B cell (primary cell): ENCODE measurements around the gene STK4. TPM values are rescaled to one million over a fixed set of nuclear protein-coding genes. Genes with fewer than 3 reads are reported as not detected.
"Not testable (repeated sequence)": the region's sequence is repeated elsewhere in the genome, so short reads cannot be mapped to it uniquely, and the experiment has no call there.

Experiments used
- ATAC-seq: fragments of 200-7000 bp; cut with Tn5 transposase; one replicate; pipeline ENCODE4 v1.10.0; 2021; ENCODE audit warnings: low read depth, mild to moderate bottlenecking, moderate number of reproducible peaks, moderate library complexity
- CTCF ChIA-PET: fragments of 350-600 bp; sonication (Branson Sonifier 250); formaldehyde crosslinking; loops from one replicate; lab custom pipeline; 2021; ENCODE audit warnings: antibody characterized with exemption, inconsistent platforms; lab: Charles Lee
- POLR2A ChIA-PET: fragments of 350-600 bp; sonication (Branson Sonifier 250); formaldehyde crosslinking; loops from one replicate; lab custom pipeline; 2021; ENCODE audit warnings: antibody characterized with exemption; lab: Charles Lee
- DNase-seq: peaks from one replicate; pipeline ENCODE4 v3.0.0; 2013
- H2AFZ ChIP-seq: 2 replicates; pipeline ENCODE4 v1.6.1; 2012; ENCODE audit warnings: mild to moderate bottlenecking, low read depth, low read length; ENCODE audit not compliant: insufficient read depth, poor library complexity, severe bottlenecking
- H3K27ac ChIP-seq, 2 donors: 1 replicate in 1 of 2; 2 replicates in 1 of 2; pipeline ENCODE4 v1.5.1; 2012 to 2013; ENCODE audit warnings: low read length in 2 of 2, mild to moderate bottlenecking in 2 of 2, moderate library complexity in 1 of 2
- H3K27me3 ChIP-seq, 4 experiments: fragments of 200-600 bp in 1 of 4; sonication (generic) in 1 of 4; replicated peaks in 1 of 4; 1 replicate in 2 of 4; 2 replicates in 2 of 4; pipeline versions ENCODE4 v1.6.1 to v1.7.0; 2013 to 2016; ENCODE audit warnings: low read length in 3 of 4, mild to moderate bottlenecking in 2 of 4, mixed read lengths in 1 of 4, moderate library complexity in 1 of 4; ENCODE audit not compliant: insufficient read depth in 4 of 4, control insufficient read depth in 3 of 4; ENCODE audit errors: control extremely low read depth in 1 of 4
- H3K36me3 ChIP-seq, 2 experiments: replicated peaks in 1 of 2; 1 replicate in 1 of 2; 2 replicates in 1 of 2; pipeline versions ENCODE4 v1.6.1 to v1.7.1; 2013; ENCODE audit warnings: low read length in 1 of 2; ENCODE audit not compliant: insufficient read depth in 2 of 2, control insufficient read depth in 1 of 2; ENCODE audit errors: control extremely low read depth in 1 of 2, extremely low read depth in 1 of 2
- H3K4me1 ChIP-seq, 2 donors: fragments of 200-600 bp in 1 of 2; sonication (generic) in 1 of 2; 1 replicate in 1 of 2; 2 replicates in 1 of 2; pipeline versions ENCODE4 v1.5.1 to v1.6.1; 2013 to 2017; ENCODE audit warnings: low read length in 2 of 2; ENCODE audit not compliant: control insufficient read depth in 2 of 2, insufficient read depth in 2 of 2
- H3K4me2 ChIP-seq: replicated peaks from 2 replicates; pipeline ENCODE3; 2012; ENCODE audit warnings: mild to moderate bottlenecking, low read depth, low read length; ENCODE audit not compliant: poor library complexity, severe bottlenecking
- H3K4me3 ChIP-seq, 5 experiments: fragments of 200-600 bp in 1 of 5; sonication (generic) in 1 of 5; 1 replicate in 3 of 5; 2 replicates in 2 of 5; pipeline versions ENCODE4 v1.5.1 to v1.7.0; 2011 to 2016; ENCODE audit warnings: low read length in 4 of 5, mild to moderate bottlenecking in 4 of 5, low read depth in 2 of 5, control low read depth in 1 of 5, moderate library complexity in 1 of 5; ENCODE audit not compliant: insufficient read depth in 1 of 5; ENCODE audit errors: control extremely low read depth in 1 of 5, extremely low read depth in 1 of 5
- H3K79me2 ChIP-seq: fragments of 200-600 bp; sonication (generic); one replicate; pipeline ENCODE4 v1.6.0; 2016; ENCODE audit warnings: low read length; ENCODE audit not compliant: control insufficient read depth, insufficient read depth
- H3K9ac ChIP-seq: fragments of 200-600 bp; sonication (generic); 2 replicates; pipeline ENCODE4 v1.6.1; 2017; ENCODE audit warnings: mild to moderate bottlenecking, low read length, moderate library complexity
- H3K9me3 ChIP-seq, 3 donors: one replicate each; pipeline versions ENCODE4 v1.6.1 to v1.7.1; 2013; ENCODE audit warnings: low read length in 2 of 3; ENCODE audit not compliant: control insufficient read depth in 2 of 3, insufficient read depth in 1 of 3; ENCODE audit errors: control extremely low read depth in 1 of 3
- H4K20me1 ChIP-seq: 2 replicates; pipeline ENCODE4 v1.6.0; 2012; ENCODE audit warnings: mild to moderate bottlenecking, low read length; ENCODE audit not compliant: insufficient read depth, control insufficient read depth, poor library complexity, severe bottlenecking
- H3K27ac Mint-ChIP-seq: one replicate; pipeline ENCODE4 v1.8.0; 2021; ENCODE audit warnings: mixed read lengths
- H3K27me3 Mint-ChIP-seq: one replicate; pipeline ENCODE4 v1.8.0; 2021; ENCODE audit warnings: mixed read lengths
- H3K4me1 Mint-ChIP-seq: one replicate; pipeline ENCODE4 v1.8.0; 2021; ENCODE audit warnings: mixed read lengths
- H3K4me3 Mint-ChIP-seq: one replicate; pipeline ENCODE4 v1.8.0; 2021; ENCODE audit warnings: mixed read lengths
- H3K9me3 Mint-ChIP-seq: one replicate; pipeline ENCODE4 v1.8.0; 2022; ENCODE audit warnings: mixed read lengths; ENCODE audit not compliant: insufficient read depth
- EZH2 ChIP-seq: IDR thresholded peaks from 2 replicates; pipeline ENCODE4 v1.6.1; 2012; ENCODE audit warnings: borderline replicate concordance, low read depth, mild to moderate bottlenecking, moderate library complexity, low read length; ENCODE audit not compliant: insufficient read depth, poor library complexity, severe bottlenecking
- WGBS: methylation state at CpG from one replicate; pipeline ENCODE4 v1.1.5; 2013; ENCODE audit warnings: missing lambda C conversion rate; ENCODE audit not compliant: insufficient coverage; 5-methylcytosine and 5-hydroxymethylcytosine counted together
- intact Hi-C: fragments of 100-400 bp; cut with micrococcal nuclease; formaldehyde crosslinking; loops from one replicate; pipeline ENCODE4 v1.10.0; 2022
- polyA plus RNA-seq: library from polyadenylated mRNA; depleted of rRNA; stranded (reverse); fragments of >200 nt; gene quantifications from 2 replicates; pipeline ENCODE4 v1.2.3, GENCODE V29; 2012
- total RNA-seq, 2 donors: library from RNA; stranded (reverse); fragments of 120-200 nt in 1 of 2; gene quantifications; 1 replicate in 1 of 2; 2 replicates in 1 of 2; pipeline versions ENCODE4 v1.2.3 to v1.2.4, GENCODE V29; 2013 to 2022
- TF ChIP-seq, protein P1 (sequence below): fragments of 200-600 bp; IDR thresholded peaks from one replicate; pipeline ENCODE4 v1.8.0; 2022; ENCODE audit warnings: antibody characterized with exemption, mild to moderate bottlenecking

The STK4 gene
- total and polyA plus RNA-seq, 2 donors (not counting 1 experiment from before 2014, with no cell fraction given): 38.9 to 324 TPM

GRCh38 chr20:45011108-45011526 lies 44.8 kb downstream of the STK4 start:
- Histone ChIP-seq H3K9ac (no peak overlapping the region), H4K20me1 (peaks cover 66% of the 10 kb centered on the region), H3K79me2 (peaks cover 94% of the 10 kb centered on the region), H3K36me3 (peaks cover 20 to 83% of the 10 kb centered on the region in 2 experiments), H3K4me3 (no peak overlapping the region), H3K27me3 (no peaks in the 10 kb centered on the region), H3K27ac (peak overlapping the region in 1 of 2 donors; percentile 59), H2AFZ (no peak overlapping the region), H3K4me2 (no peak overlapping the region), H3K4me1 (no peaks in the 10 kb centered on the region), H3K9me3 (no peaks in the 10 kb centered on the region)
- H3K27ac Mint-ChIP-seq: no peak overlapping the region
- peaks cover 25% of the 10 kb centered on the region for H3K4me1 Mint-ChIP-seq
- POLR2A ChIA-PET: interaction anchor here (0.6 kb wide), 1 partner anchor 101 kb away, joined by 4 read pairs; no protein-coding TSS in a partner anchor
- intact Hi-C loops: loop anchor here (1.0 to 5.0 kb wide), 2 partner anchors 39 to 85 kb away; no protein-coding TSS in a partner anchor
- DNase-seq (peak; percentile 65), ATAC-seq (peak; percentile 58)
- no CpG with 5 or more reads among the region's 2 CpGs for WGBS
- H3K4me3 Mint-ChIP-seq: no peak overlapping the region
- H3K27me3 Mint-ChIP-seq: no peaks in the 10 kb centered on the region
- no peak for TF ChIP-seq EZH2
- TF ChIP-seq, protein P1, sequence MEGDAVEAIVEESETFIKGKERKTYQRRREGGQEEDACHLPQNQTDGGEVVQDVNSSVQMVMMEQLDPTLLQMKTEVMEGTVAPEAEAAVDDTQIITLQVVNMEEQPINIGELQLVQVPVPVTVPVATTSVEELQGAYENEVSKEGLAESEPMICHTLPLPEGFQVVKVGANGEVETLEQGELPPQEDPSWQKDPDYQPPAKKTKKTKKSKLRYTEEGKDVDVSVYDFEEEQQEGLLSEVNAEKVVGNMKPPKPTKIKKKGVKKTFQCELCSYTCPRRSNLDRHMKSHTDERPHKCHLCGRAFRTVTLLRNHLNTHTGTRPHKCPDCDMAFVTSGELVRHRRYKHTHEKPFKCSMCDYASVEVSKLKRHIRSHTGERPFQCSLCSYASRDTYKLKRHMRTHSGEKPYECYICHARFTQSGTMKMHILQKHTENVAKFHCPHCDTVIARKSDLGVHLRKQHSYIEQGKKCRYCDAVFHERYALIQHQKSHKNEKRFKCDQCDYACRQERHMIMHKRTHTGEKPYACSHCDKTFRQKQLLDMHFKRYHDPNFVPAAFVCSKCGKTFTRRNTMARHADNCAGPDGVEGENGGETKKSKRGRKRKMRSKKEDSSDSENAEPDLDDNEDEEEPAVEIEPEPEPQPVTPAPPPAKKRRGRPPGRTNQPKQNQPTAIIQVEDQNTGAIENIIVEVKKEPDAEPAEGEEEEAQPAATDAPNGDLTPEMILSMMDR: peak; percentile 76
- no peaks in the 10 kb centered on the region for H3K9me3 Mint-ChIP-seq
- CTCF ChIA-PET: interaction anchor here (0.6 to 4.7 kb wide), 26 partner anchors 8 to 282 kb away, joined by 3 to 57 read pairs (median 4); no protein-coding TSS in a partner anchor

DNA sequence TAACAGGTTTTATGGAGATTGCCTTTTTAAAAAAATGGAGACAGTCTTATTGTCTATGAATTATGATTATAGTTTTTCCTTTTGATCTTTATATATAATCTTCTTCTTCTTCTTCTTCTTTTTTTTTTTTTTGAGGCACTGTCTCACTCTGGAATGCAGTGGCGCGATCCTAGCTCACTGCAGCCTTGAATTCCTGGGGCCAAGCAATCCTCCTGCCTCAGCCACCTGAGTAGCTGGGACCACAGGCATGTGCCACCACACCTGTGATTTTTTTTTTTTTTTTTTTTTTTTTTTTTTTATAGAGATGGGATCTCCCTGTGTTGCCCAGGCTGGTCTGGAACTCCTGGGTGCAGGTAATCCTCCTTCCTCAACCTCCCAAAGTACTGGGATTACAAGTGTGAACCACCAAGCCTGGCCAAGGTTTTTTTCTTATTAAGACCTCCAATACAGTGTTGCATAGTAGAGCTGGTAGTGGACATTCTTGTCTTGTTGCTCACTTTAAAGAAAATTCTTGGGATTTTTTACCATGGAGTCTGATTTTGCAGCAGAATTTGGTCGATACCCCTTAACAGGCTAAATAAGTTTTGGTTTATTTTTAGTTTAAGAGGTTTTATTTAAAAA lies 46.5 kb downstream of the STK4 start:
- Histone ChIP-seq H3K9me3 (no peaks in the 10 kb centered on the region), H4K20me1 (peaks cover 50% of the 10 kb centered on the region), H3K4me2 (no peak overlapping the region), H3K4me3 (no peak overlapping the region), H3K9ac (no peak overlapping the region), H3K4me1 (no peaks in the 10 kb centered on the region), H2AFZ (no peak overlapping the region), H3K27ac (no peak overlapping the region), H3K27me3 (no peaks in the 10 kb centered on the region), H3K79me2 (peaks cover 93% of the 10 kb centered on the region), H3K36me3 (peaks cover 27 to 81% of the 10 kb centered on the region in 2 experiments)
- peaks cover 28% of the 10 kb centered on the region for H3K4me1 Mint-ChIP-seq
- no CpG with 5 or more reads among the region's 3 CpGs for WGBS
- intact Hi-C loops: loop anchor here (5.0 kb wide), 1 partner anchor 40 kb away; no protein-coding TSS in a partner anchor
- no peaks in the 10 kb centered on the region for H3K9me3 Mint-ChIP-seq
- ChIA-PET CTCF (interaction anchor here (0.7 to 4.7 kb wide), 12 partner anchors 16 to 281 kb away, joined by 3 to 57 read pairs (median 3); no protein-coding TSS in a partner anchor), POLR2A (no interaction called here)
- no peaks in the 10 kb centered on the region for H3K27me3 Mint-ChIP-seq
- H3K27ac Mint-ChIP-seq: no peak overlapping the region
- DNase-seq (no peak), ATAC-seq (no peak)
- no peak overlapping the region for H3K4me3 Mint-ChIP-seq
- TF ChIP-seq EZH2: no peak
- TF ChIP-seq, protein P1: no peak

- H3K4me3 Mint-ChIP-seq, H3K4me3 ChIP-seq, ATAC-seq, H3K9me3 Mint-ChIP-seq, H3K27ac Mint-ChIP-seq, H3K4me2 ChIP-seq, DNase-seq, H3K9me3 ChIP-seq, POLR2A ChIA-PET, H3K27ac ChIP-seq, H3K4me1 ChIP-seq, H3K27me3 Mint-ChIP-seq, H3K9ac ChIP-seq, H2AFZ ChIP-seq, H3K27me3 ChIP-seq: not testable (repeated sequence)
- H3K36me3 ChIP-seq: peaks cover 30 to 76% of the 10 kb centered on the region in 2 experiments
- intact Hi-C loops: loop anchor here (5.0 kb wide), 1 partner anchor 42 kb away; no protein-coding TSS in a partner anchor
- peaks cover 27% of the 10 kb centered on the region for H3K4me1 Mint-ChIP-seq
- peaks cover 93% of the 10 kb centered on the region for H3K79me2 ChIP-seq
- CTCF ChIA-PET: interaction anchor here (1.1 to 4.7 kb wide), 4 partner anchors 36 to 273 kb away, joined by 3 to 57 read pairs (median 3); no protein-coding TSS in a partner anchor
- H4K20me1 ChIP-seq: peaks cover 38% of the 10 kb centered on the region
- WGBS: 80% methylated on average over 1 of the region's 8 CpGs
Measured at GRCh38 chr20:45014131-45014530, 47.8 kb downstream of the STK4 start.
